ENCODE results near the gene GOLGA6L7. TPM values are rescaled to one million over a fixed set of nuclear protein-coding genes. Genes with fewer than 3 reads are reported as not detected.

The GOLGA6L7 gene
- total RNA-seq, 2 donors from 2014 or later = not detected

Other genes with a start within 250 kb of the GOLGA6L7 start
- under 1 TPM in 1 of 2 donors, not detected in 1; 0.44 TPM for gene GOLGA8M, start 136.2 kb downstream of the GOLGA6L7 start, total RNA-seq
- gene APBA2, start 37.3 kb upstream of the GOLGA6L7 start, total RNA-seq = 1 to 10 TPM in 1 of 2 donors, under 1 TPM in 1; 0.77 to 1.0 TPM